OCI-LY1 (cell line): Measurements from ENCODE around the gene C12orf75.

Source experiments
- EZH2 ChIP-seq: fragments of 200-600 bp; sonication (generic), shearing (Covaris generic); IDR thresholded peaks from 2 replicates; pipeline ENCODE4 v1.8.0; 2017; ENCODE audit warnings: borderline replicate concordance, mixed run types, mild to moderate bottlenecking, antibody characterized with exemption, low read length, moderate library complexity, mixed read lengths
- TF ChIP-seq, protein P1 (sequence below): fragments of 200-600 bp; sonication (generic), shearing (Covaris generic); IDR thresholded peaks from 2 replicates; pipeline ENCODE4 v1.5.1; 2017; ENCODE audit warnings: mild to moderate bottlenecking, antibody characterized with exemption, low read length, moderate library complexity, mixed read lengths

DNA sequence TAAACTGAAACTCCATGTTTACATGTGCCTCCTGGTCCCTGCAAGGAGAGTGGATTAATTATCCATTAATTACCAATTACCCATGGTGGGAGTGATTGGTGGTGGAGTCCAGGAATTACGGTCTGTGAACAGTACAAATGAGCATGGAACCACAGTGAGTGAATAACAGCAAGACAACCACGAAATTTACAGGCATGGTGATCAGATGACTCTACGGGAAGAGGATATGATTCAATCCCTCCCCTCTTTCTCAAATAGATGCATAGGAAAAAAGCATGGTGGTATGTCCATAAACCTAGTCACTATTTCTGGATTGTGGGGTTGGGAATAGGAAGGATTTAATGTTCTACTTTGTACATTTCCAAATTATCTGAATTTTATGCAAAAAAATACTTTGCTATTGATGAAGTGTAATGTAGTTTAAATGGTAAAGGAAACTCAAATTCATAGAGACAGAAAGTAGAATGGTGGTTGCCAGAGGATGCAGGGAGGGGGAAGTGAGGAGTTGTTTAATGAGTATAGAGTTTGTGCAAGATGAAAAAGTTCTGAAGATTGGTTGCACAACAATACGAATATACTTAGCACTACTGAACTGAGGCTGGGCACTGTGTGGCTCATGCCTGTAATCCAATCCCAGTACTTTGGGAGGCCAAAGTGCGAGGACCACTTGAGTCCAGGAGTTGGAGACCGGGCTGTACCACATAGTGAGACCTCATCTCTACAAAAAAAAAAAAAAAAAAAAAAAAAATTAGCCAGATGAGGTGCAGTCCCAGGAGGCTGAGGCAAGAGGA lies 41.2 kb upstream of the C12orf75 start:
- TF ChIP-seq, protein P1, sequence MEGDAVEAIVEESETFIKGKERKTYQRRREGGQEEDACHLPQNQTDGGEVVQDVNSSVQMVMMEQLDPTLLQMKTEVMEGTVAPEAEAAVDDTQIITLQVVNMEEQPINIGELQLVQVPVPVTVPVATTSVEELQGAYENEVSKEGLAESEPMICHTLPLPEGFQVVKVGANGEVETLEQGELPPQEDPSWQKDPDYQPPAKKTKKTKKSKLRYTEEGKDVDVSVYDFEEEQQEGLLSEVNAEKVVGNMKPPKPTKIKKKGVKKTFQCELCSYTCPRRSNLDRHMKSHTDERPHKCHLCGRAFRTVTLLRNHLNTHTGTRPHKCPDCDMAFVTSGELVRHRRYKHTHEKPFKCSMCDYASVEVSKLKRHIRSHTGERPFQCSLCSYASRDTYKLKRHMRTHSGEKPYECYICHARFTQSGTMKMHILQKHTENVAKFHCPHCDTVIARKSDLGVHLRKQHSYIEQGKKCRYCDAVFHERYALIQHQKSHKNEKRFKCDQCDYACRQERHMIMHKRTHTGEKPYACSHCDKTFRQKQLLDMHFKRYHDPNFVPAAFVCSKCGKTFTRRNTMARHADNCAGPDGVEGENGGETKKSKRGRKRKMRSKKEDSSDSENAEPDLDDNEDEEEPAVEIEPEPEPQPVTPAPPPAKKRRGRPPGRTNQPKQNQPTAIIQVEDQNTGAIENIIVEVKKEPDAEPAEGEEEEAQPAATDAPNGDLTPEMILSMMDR: no peak
- no peak for TF ChIP-seq EZH2
